Measurements from ENCODE around the gene RAD51B.

DNA sequence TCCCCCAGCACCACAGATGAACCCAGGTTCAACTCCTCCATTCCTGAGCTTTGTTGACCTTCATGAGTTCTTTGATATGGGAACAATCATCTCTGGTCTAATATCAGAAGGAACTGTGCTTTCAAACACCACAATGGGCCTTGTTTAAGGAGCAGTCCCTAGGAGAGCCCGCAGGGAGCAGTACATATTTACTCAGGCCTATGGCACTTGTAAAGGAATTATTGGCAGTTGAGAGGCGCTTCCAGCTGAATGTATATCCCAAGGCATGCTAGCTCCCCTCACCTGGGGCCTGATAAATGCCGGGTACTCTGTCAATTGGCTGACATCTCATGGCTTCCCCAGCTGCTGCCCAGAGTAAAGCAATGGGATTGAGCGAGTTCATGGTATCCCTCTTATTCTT, 897.1 kb downstream of the RAD51B start:
- TF ChIP-seq CTCF (conservative IDR thresholded peaks at IDR 0.05; ENCODE audit: low read depth, low read length) (no peak), EZH2 (IDR thresholded peaks at IDR 0.05; ENCODE audit: low read length, unreplicated experiment) (no peak)

Measured in PC-3 (cell line).